HuH-7 (cell line): Measurements from ENCODE around the gene BPIFB6.

Experiments used
- DNase-seq: peaks from one replicate; pipeline ENCODE4 v3.0.0; 2011; ENCODE audit warnings: low spot score

BPIFB6 gene

GRCh38 chr20:33064572-33065287, 33.3 kb downstream of the BPIFB6 start:
- no peak for DNase-seq

GRCh38 chr20:33065785-33066184, 34.3 kb downstream of the BPIFB6 start:
- DNase-seq = no peak

GRCh38 chr20:33067806-33068205, 36.4 kb downstream of the BPIFB6 start:
- no peak for DNase-seq

- no peak for DNase-seq
Observed at GRCh38 chr20:33068251-33068939, 36.9 kb downstream of the BPIFB6 start.

GRCh38 chr20:33069673-33070072, 38.2 kb downstream of the BPIFB6 start:
- no peak for DNase-seq

- DNase-seq = no peak
Observed at GRCh38 chr20:33070111-33071053, 38.9 kb downstream of the BPIFB6 start.

GRCh38 chr20:33071198-33071597, 39.8 kb downstream of the BPIFB6 start:
- no peak for DNase-seq

GRCh38 chr20:33072362-33072761, 40.9 kb downstream of the BPIFB6 start:
- no peak for DNase-seq

- no peak for DNase-seq
Observed at GRCh38 chr20:33072813-33073212, 41.4 kb downstream of the BPIFB6 start.

GRCh38 chr20:33074675-33075074, 43.2 kb downstream of the BPIFB6 start:
- no peak for DNase-seq

- DNase-seq = no peak
Observed at GRCh38 chr20:33075281-33075680, 43.8 kb downstream of the BPIFB6 start.

GRCh38 chr20:33076662-33077372, 45.4 kb downstream of the BPIFB6 start:
- DNase-seq = peak; percentile 44

GRCh38 chr20:33079259-33079658, 47.8 kb downstream of the BPIFB6 start, which contains the start of gene BPIFB4:
BPIFB4 (plus strand) TSS chr20:33079643; CDS start chr20:33081527, 1,884 bp downstream.
- DNase-seq = no peak

- no peak for DNase-seq
Observed at GRCh38 chr20:33081411-33082154, 50.1 kb downstream of the BPIFB6 start.

- no peak for DNase-seq
Observed at GRCh38 chr20:33082546-33082945, 51.1 kb downstream of the BPIFB6 start.

- no peak for DNase-seq
Observed at GRCh38 chr20:33083544-33084340, 52.3 kb downstream of the BPIFB6 start.

- no peak for DNase-seq
Observed at GRCh38 chr20:33084722-33085121, 53.3 kb downstream of the BPIFB6 start.

GRCh38 chr20:33086052-33086722, 54.7 kb downstream of the BPIFB6 start:
- no peak for DNase-seq

GRCh38 chr20:33091147-33091546, 59.7 kb downstream of the BPIFB6 start:
- no peak for DNase-seq

GRCh38 chr20:33091693-33092092, 60.2 kb downstream of the BPIFB6 start:
- DNase-seq = no peak
